NCI-H2107 treated with DMSO at 0.1 percent for 48 hours (cell line): Measurements from ENCODE around the gene TMC1.
"Not testable (repeated sequence)": the region's sequence is repeated elsewhere in the genome, so short reads cannot be mapped to it uniquely, and the experiment has no call there.

Experiments used
- DNase-seq: peaks from one replicate; lab custom pipeline; 2025; ENCODE audit not compliant: unreplicated experiment; lab: John Stamatoyannopoulos, UW

The TMC1 gene

GRCh38 chr9:72813544-72813943, 292.1 kb downstream of the TMC1 start:
- DNase-seq = no peak

GRCh38 chr9:72814083-72814597, 292.7 kb downstream of the TMC1 start:
- no peak for DNase-seq

GRCh38 chr9:72816666-72817065, 295.3 kb downstream of the TMC1 start:
- no peak for DNase-seq

- no peak for DNase-seq
Measured at GRCh38 chr9:72817413-72817812, 296.0 kb downstream of the TMC1 start.

- no peak for DNase-seq
Measured at GRCh38 chr9:72818385-72818784, 297.0 kb downstream of the TMC1 start.

- no peak for DNase-seq
Measured at GRCh38 chr9:72823971-72824370, 302.6 kb downstream of the TMC1 start.

- DNase-seq = no peak
Measured at GRCh38 chr9:72826996-72827949, 305.9 kb downstream of the TMC1 start.

- no peak for DNase-seq
Measured at GRCh38 chr9:72827950-72828731, 306.7 kb downstream of the TMC1 start.

- no peak for DNase-seq
Measured at GRCh38 chr9:72834994-72835393, 313.6 kb downstream of the TMC1 start.

- no peak for DNase-seq
Measured at GRCh38 chr9:72836790-72837189, 315.4 kb downstream of the TMC1 start.

GRCh38 chr9:72839085-72839484, 317.7 kb downstream of the TMC1 start:
- no peak for DNase-seq

GRCh38 chr9:72843520-72844439, 322.4 kb downstream of the TMC1 start:
- no peak for DNase-seq

- DNase-seq = no peak
Measured at GRCh38 chr9:72844440-72844768, 323.0 kb downstream of the TMC1 start.

- not testable (repeated sequence) for DNase-seq
Measured at GRCh38 chr9:72845052-72845451, 323.6 kb downstream of the TMC1 start.

- not testable (repeated sequence) for DNase-seq
Measured at GRCh38 chr9:72850209-72850608, 328.8 kb downstream of the TMC1 start.

GRCh38 chr9:72855321-72855720, 333.9 kb downstream of the TMC1 start:
- DNase-seq = no peak

- no peak for DNase-seq
Measured at GRCh38 chr9:72855890-72856523, 334.6 kb downstream of the TMC1 start.

- no peak for DNase-seq
Measured at GRCh38 chr9:72856972-72857623, 335.7 kb downstream of the TMC1 start.

GRCh38 chr9:72857624-72857996, 336.2 kb downstream of the TMC1 start:
- DNase-seq = no peak
